PC-9 (cell line): ENCODE data around the gene FXYD6. TPM values are rescaled to one million over a fixed set of nuclear protein-coding genes. Genes with fewer than 3 reads are reported as not detected.

Source experiments
- BruUV-seq: library from RNA; stranded (reverse); fragments of 400-500 nt; replicated peaks from 2 replicates; lab custom pipeline; 2021; lab: Mats Ljungman, UMichigan
- CTCF ChIA-PET: fragments of 300-600 bp; sonication (Branson Sonifier 250); formaldehyde crosslinking; loops from one replicate; lab custom pipeline; 2022; ENCODE audit warnings: antibody characterized with exemption; lab: Charles Lee
- POLR2A ChIA-PET: fragments of 300-600 bp; sonication (Branson Sonifier 250); formaldehyde crosslinking; loops from one replicate; lab custom pipeline; 2022; ENCODE audit warnings: antibody characterized with exemption; ENCODE audit not compliant: unreplicated experiment; lab: Charles Lee
- DNase-seq, 2 experiments: peaks; one replicate each; pipeline versions ENCODE4 v3.0.0 to v3.0.0-alpha.2; 2015 to 2022; ENCODE audit warnings: mixed read lengths in 1 of 2
- H2AFZ ChIP-seq: fragments of 200-600 bp; sonication (generic); 2 replicates; pipeline ENCODE4 v1.8.1; 2017; ENCODE audit warnings: antibody characterized with exemption
- H3F3A ChIP-seq: fragments of 200-600 bp; sonication (generic); 2 replicates; pipeline ENCODE4 v1.8.1; 2017; ENCODE audit warnings: antibody characterized with exemption, mild to moderate bottlenecking, low read depth; ENCODE audit not compliant: insufficient read depth
- H3K27ac ChIP-seq: fragments of 200-600 bp; sonication (generic); 2 replicates; pipeline ENCODE4 v1.6.1; 2016; ENCODE audit warnings: mixed run types
- H3K27me3 ChIP-seq: fragments of 200-600 bp; sonication (generic); 2 replicates; pipeline ENCODE4 v1.6.1; 2016; ENCODE audit warnings: low read depth, mixed run types; ENCODE audit not compliant: insufficient read depth
- H3K36me3 ChIP-seq: fragments of 200-600 bp; sonication (generic); 2 replicates; pipeline ENCODE4 v1.6.1; 2016; ENCODE audit warnings: low read depth, mixed run types
- H3K4me1 ChIP-seq: fragments of 200-600 bp; sonication (generic); replicated peaks from 2 replicates; pipeline ENCODE4 v1.6.1; 2016; ENCODE audit warnings: mixed run types; ENCODE audit not compliant: insufficient read depth
- H3K4me2 ChIP-seq: fragments of 200-600 bp; sonication (generic); 2 replicates; pipeline ENCODE4 v1.6.1; 2017; ENCODE audit warnings: mixed run types
- H3K4me3 ChIP-seq: fragments of 200-600 bp; sonication (generic); 2 replicates; pipeline ENCODE4 v1.6.1; 2016; ENCODE audit warnings: mixed run types
- H3K79me2 ChIP-seq: fragments of 200-600 bp; sonication (generic); 2 replicates; pipeline ENCODE4 v1.6.1; 2017; ENCODE audit warnings: low read depth, mixed run types
- H3K9me2 ChIP-seq: fragments of 200-600 bp; sonication (generic); 2 replicates; pipeline ENCODE4 v1.8.1; 2017; ENCODE audit warnings: mild to moderate bottlenecking; ENCODE audit not compliant: insufficient read depth
- H3K9me3 ChIP-seq: fragments of 200-600 bp; sonication (generic); 2 replicates; pipeline ENCODE4 v1.8.1; 2016; ENCODE audit warnings: low read depth; ENCODE audit not compliant: insufficient read depth
- H4K20me1 ChIP-seq: fragments of 200-600 bp; sonication (generic); 2 replicates; pipeline ENCODE4 v1.8.1; 2017; ENCODE audit not compliant: insufficient read depth
- EZH2 ChIP-seq: fragments of 200-600 bp; sonication (generic); IDR thresholded peaks from 2 replicates; pipeline ENCODE4 v1.8.0; 2017; ENCODE audit warnings: antibody characterized with exemption, low read depth
- intact Hi-C: fragments of 100-400 bp; cut with micrococcal nuclease; formaldehyde crosslinking; loops from one replicate; pipeline ENCODE4 v1.10.0; 2022; ENCODE audit not compliant: unreplicated experiment
- total RNA-seq: library from RNA; stranded (reverse); gene quantifications from 2 replicates; pipeline ENCODE4 v1.2.3, GENCODE V29; 2021
- TF ChIP-seq, protein P1 (sequence below): fragments of 200-600 bp; sonication (generic); conservative IDR thresholded peaks from 2 replicates; pipeline ENCODE4 v1.6.1; 2017; ENCODE audit warnings: mixed run types, antibody characterized with exemption, mild to moderate bottlenecking, moderate library complexity

FXYD6 gene
- total RNA-seq, 1 experiment from 2014 or later: 0.20 TPM

DNA sequence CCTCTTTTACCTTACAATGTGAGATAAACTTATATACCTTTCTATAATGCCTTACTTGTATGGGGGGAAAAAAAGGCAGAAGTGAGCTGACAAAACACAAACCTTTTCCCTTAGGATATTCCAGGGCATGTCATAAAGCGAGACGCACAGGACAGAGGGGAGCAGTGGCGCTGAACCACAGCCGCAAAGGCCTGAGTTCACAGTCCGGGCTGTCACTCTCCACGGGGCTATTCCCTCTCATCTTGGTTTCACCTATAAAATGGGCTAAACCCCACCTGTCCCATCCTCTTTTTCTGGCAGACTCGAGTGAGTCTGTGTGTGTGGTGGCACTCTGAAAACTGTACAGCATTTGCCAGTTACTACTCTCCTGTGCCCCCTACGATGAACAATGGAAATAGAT is 37.6 kb downstream of the FXYD6 start:
- CTCF ChIA-PET: no interaction called here
- Histone ChIP-seq H2AFZ (no peak overlapping the region), H3K27ac (no peak overlapping the region), H4K20me1 (no peaks in the 10 kb centered on the region), H3K36me3 (no peaks in the 10 kb centered on the region), H3K4me1 (peaks cover 4% of the 10 kb centered on the region), H3K79me2 (no peaks in the 10 kb centered on the region), H3K9me3 (no peaks in the 10 kb centered on the region), H3F3A (no peaks in the 10 kb centered on the region), H3K4me3 (no peak overlapping the region), H3K27me3 (peaks cover 32% of the 10 kb centered on the region), H3K4me2 (no peak overlapping the region), H3K9me2 (no peaks in the 10 kb centered on the region)
- POLR2A ChIA-PET: no interaction called here
- no peak for TF ChIP-seq EZH2
- TF ChIP-seq, protein P1, sequence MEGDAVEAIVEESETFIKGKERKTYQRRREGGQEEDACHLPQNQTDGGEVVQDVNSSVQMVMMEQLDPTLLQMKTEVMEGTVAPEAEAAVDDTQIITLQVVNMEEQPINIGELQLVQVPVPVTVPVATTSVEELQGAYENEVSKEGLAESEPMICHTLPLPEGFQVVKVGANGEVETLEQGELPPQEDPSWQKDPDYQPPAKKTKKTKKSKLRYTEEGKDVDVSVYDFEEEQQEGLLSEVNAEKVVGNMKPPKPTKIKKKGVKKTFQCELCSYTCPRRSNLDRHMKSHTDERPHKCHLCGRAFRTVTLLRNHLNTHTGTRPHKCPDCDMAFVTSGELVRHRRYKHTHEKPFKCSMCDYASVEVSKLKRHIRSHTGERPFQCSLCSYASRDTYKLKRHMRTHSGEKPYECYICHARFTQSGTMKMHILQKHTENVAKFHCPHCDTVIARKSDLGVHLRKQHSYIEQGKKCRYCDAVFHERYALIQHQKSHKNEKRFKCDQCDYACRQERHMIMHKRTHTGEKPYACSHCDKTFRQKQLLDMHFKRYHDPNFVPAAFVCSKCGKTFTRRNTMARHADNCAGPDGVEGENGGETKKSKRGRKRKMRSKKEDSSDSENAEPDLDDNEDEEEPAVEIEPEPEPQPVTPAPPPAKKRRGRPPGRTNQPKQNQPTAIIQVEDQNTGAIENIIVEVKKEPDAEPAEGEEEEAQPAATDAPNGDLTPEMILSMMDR: no peak
- DNase-seq: no peak
- BruUV-seq: no TSS peak
- intact Hi-C loops: no loop called here

- Histone ChIP-seq H4K20me1 (no peaks in the 10 kb centered on the region), H3K9me2 (no peaks in the 10 kb centered on the region), H3K9me3 (no peaks in the 10 kb centered on the region), H3K4me1 (peaks cover 14% of the 10 kb centered on the region), H3K4me3 (no peak overlapping the region), H2AFZ (no peak overlapping the region), H3K27me3 (peaks cover 32% of the 10 kb centered on the region), H3K4me2 (no peak overlapping the region), H3F3A (no peaks in the 10 kb centered on the region), H3K36me3 (no peaks in the 10 kb centered on the region), H3K79me2 (no peaks in the 10 kb centered on the region), H3K27ac (no peak overlapping the region)
- no TSS peak for BruUV-seq
- ChIA-PET CTCF (no interaction called here), POLR2A (no interaction called here)
- no peak for DNase-seq
- intact Hi-C loops: no loop called here
- TF ChIP-seq EZH2: no peak
- TF ChIP-seq, protein P1: no peak
Observed at GRCh38 chr11:117837791-117838190, 38.7 kb downstream of the FXYD6 start.

DNA sequence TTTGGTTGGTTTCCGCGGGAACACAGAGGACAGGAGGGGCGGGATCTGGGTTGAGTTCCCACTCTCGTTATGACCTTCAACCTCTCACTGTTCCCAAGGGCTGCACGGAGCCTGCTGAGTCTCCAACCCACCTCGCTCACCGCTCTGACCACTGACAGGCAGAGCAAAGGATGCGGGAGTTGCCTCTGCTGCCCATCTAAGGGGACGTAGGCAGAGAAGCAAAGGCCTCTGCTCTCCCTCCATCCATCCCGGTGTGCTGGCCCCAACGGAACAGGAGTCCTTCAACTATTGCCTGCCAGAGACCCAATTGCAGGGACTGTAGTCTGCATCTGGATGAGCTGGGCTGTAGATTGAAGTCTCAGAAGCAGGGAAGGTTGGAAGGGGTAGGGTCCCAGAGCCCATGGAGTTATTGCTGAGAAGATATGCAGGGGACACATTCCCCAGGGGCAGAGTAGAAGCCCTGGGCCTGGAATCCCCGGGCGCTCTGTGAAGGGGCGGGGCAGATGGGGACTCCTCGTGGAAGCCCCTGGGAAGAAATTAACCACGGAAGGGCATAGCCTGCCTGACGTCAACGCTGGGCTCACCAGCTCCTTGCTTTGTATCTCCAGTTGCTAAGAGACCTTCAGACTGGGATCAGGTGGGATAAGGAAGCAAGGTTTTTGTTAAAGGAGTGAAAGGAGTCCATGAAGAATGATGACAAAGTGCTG is 39.2 kb downstream of the FXYD6 start:
- ChIA-PET POLR2A (no interaction called here), CTCF (interaction anchor here (0.6 kb wide), 1 partner anchor 111 kb away, joined by 6 read pairs; no protein-coding TSS in a partner anchor)
- H3K9me2 ChIP-seq: no peaks in the 10 kb centered on the region
- no peaks in the 10 kb centered on the region for H3K36me3 ChIP-seq
- no peaks in the 10 kb centered on the region for H4K20me1 ChIP-seq
- peaks cover 32% of the 10 kb centered on the region for H3K27me3 ChIP-seq
- intact Hi-C loops: no loop called here
- TF ChIP-seq, protein P1: no peak
- H3K9me3 ChIP-seq: no peaks in the 10 kb centered on the region
- no peak overlapping the region for H3K4me3 ChIP-seq
- H3K27ac ChIP-seq: no peak overlapping the region
- DNase-seq: no peak
- no peak overlapping the region for H3K4me2 ChIP-seq
- H3F3A ChIP-seq: no peaks in the 10 kb centered on the region
- peaks cover 14% of the 10 kb centered on the region for H3K4me1 ChIP-seq
- no peak overlapping the region for H2AFZ ChIP-seq
- BruUV-seq: no TSS peak
- no peaks in the 10 kb centered on the region for H3K79me2 ChIP-seq
